Measurements from ENCODE around the gene MYOZ1. TPM values are rescaled to one million over a fixed set of nuclear protein-coding genes. Genes with fewer than 3 reads are reported as not detected.

MYOZ1 gene
- total RNA-seq, 4 donors from 2014 or later, result 0.42 to 3.9 (median 1.4) TPM

GRCh38 chr10:73649876-73650536 is 8.7 kb upstream of the MYOZ1 start:
- Histone ChIP-seq H3K36me3 (no peaks in the 10 kb centered on the region), H3K4me3 (no peak overlapping the region), H3K9me3 (no peaks in the 10 kb centered on the region), H3K4me1 (peaks cover 0 to 23% (median 11%) of the 10 kb centered on the region in 4 donors), H3K27me3 (no peaks in the 10 kb centered on the region), H3K27ac (no peak overlapping the region)
- DNase-seq (ENCODE audit: low spot score in 2 of 2), result no peak
- TF ChIP-seq CTCF (IDR thresholded peaks at IDR 0.05) (no peak), EP300 (IDR thresholded peaks at IDR 0.05) (no peak), POLR2A (IDR thresholded peaks at IDR 0.05) (no peak)
- WGBS, 2 donors, result 88 to 94% methylated on average over 6 of the region's 6 CpGs

GRCh38 chr10:73648975-73649829 is 7.9 kb upstream of the MYOZ1 start:
- Histone ChIP-seq H3K27ac (no peak overlapping the region), H3K9me3 (no peaks in the 10 kb centered on the region), H3K4me3 (no peak overlapping the region), H3K27me3 (no peaks in the 10 kb centered on the region), H3K36me3 (no peaks in the 10 kb centered on the region), H3K4me1 (peaks cover 0 to 26% (median 11%) of the 10 kb centered on the region in 4 donors)
- DNase-seq (ENCODE audit: low spot score in 2 of 2), result no peak
- TF ChIP-seq CTCF (IDR thresholded peaks at IDR 0.05), result no peak
- TF ChIP-seq POLR2A (IDR thresholded peaks at IDR 0.05), result no peak
- TF ChIP-seq EP300 (IDR thresholded peaks at IDR 0.05), result no peak
- WGBS, 2 donors, result 72 to 79% methylated on average over 4 of the region's 4 CpGs

- H3K36me3 ChIP-seq, result no peaks in the 10 kb centered on the region
- H3K27me3 ChIP-seq, result no peaks in the 10 kb centered on the region
- peak overlapping the region in 3 of 4 donors; percentile 30 to 66 (median 66) for H3K27ac ChIP-seq
- H3K4me1 ChIP-seq, result peaks cover 0 to 34% (median 11%) of the 10 kb centered on the region in 4 donors
- 26 to 29% methylated on average over 26 to 32 of the region's 35 CpGs for WGBS, 2 donors
- no peaks in the 10 kb centered on the region for H3K9me3 ChIP-seq
- DNase-seq (ENCODE audit: low spot score in 2 of 2), result no peak
- TF ChIP-seq EP300 (IDR thresholded peaks at IDR 0.05), result no peak
- TF ChIP-seq CTCF (IDR thresholded peaks at IDR 0.05), result no peak
- TF ChIP-seq POLR2A (IDR thresholded peaks at IDR 0.05), result no peak
- H3K4me3 ChIP-seq, result peak overlapping the region; percentile 65 to 73 (median 70)
Measured at GRCh38 chr10:73647875-73648651, 6.8 kb upstream of the MYOZ1 start.

GRCh38 chr10:73647211-73647874 is 6.1 kb upstream of the MYOZ1 start:
- Histone ChIP-seq H3K4me3 (peak overlapping the region; percentile 65 to 73 (median 70)), H3K27me3 (no peaks in the 10 kb centered on the region), H3K9me3 (no peaks in the 10 kb centered on the region), H3K27ac (peak overlapping the region in 3 of 4 donors; percentile 30 to 66 (median 66)), H3K36me3 (no peaks in the 10 kb centered on the region), H3K4me1 (peaks cover 0 to 34% (median 11%) of the 10 kb centered on the region in 4 donors)
- 9 to 13% methylated on average over 22 to 31 of the region's 32 CpGs for WGBS, 2 donors
- DNase-seq (ENCODE audit: low spot score in 2 of 2), result peak; percentile 36 to 38
- no peak for TF ChIP-seq CTCF (IDR thresholded peaks at IDR 0.05)
- TF ChIP-seq EP300 (IDR thresholded peaks at IDR 0.05), result no peak
- TF ChIP-seq POLR2A (IDR thresholded peaks at IDR 0.05), result no peak

Measured in tibial nerve (tissue), 4 donors.